OCI-LY3 (cell line): Measurements from ENCODE around the gene FBXO38.
"Not testable (repeated sequence)": the region's sequence is repeated elsewhere in the genome, so short reads cannot be mapped to it uniquely, and the experiment has no call there.

Experiments
- H2AFZ ChIP-seq: fragments of 200-600, 300-600 bp; shearing (Covaris generic); 2 replicates; pipeline ENCODE4 v1.6.0; 2014; ENCODE audit warnings: antibody characterized with exemption, low read depth, low read length
- H3K27ac ChIP-seq: fragments of 200-600, 300-600 bp; sonication (generic); 2 replicates; pipeline ENCODE4 v1.5.1; 2014; ENCODE audit warnings: mild to moderate bottlenecking, low read length, moderate library complexity, mixed read lengths
- H3K27me3 ChIP-seq: fragments of 200-600, 300-600 bp; sonication (generic); 2 replicates; pipeline ENCODE4 v1.6.1; 2014; ENCODE audit warnings: low read depth, low read length, mixed read lengths
- H3K36me3 ChIP-seq: fragments of 200-600, 300-600 bp; sonication (generic); replicated peaks from 2 replicates; pipeline ENCODE3; 2014; ENCODE audit warnings: low read depth, low read length, mixed read lengths
- H3K4me1 ChIP-seq: fragments of 300-600, 200-600 bp; sonication (generic); 2 replicates; pipeline ENCODE4 v1.6.1; 2014; ENCODE audit warnings: low read length, mixed read lengths
- H3K4me2 ChIP-seq: fragments of 200-600, 300-600 bp; sonication (generic); 2 replicates; pipeline ENCODE4 v1.6.1; 2014; ENCODE audit warnings: low read length, mixed read lengths
- H3K4me3 ChIP-seq: fragments of 300-600, 200-600 bp; sonication (generic); 2 replicates; pipeline ENCODE4 v1.5.1; 2014; ENCODE audit warnings: antibody characterized with exemption, mild to moderate bottlenecking, low read length, moderate library complexity
- H3K79me2 ChIP-seq: fragments of 300-600, 200-600 bp; shearing (Covaris generic); 2 replicates; pipeline ENCODE4 v1.6.1; 2014; ENCODE audit warnings: mild to moderate bottlenecking, low read length, mixed read lengths
- H3K9ac ChIP-seq: fragments of 300-600, 200-600 bp; shearing (Covaris generic); 2 replicates; pipeline ENCODE4 v1.6.0; 2014; ENCODE audit warnings: mild to moderate bottlenecking, low read length, moderate library complexity
- H3K9me3 ChIP-seq: fragments of 200-600, 300-600 bp; shearing (Covaris generic); 2 replicates; pipeline ENCODE4 v1.6.1; 2014; ENCODE audit warnings: low read length, mixed read lengths; ENCODE audit not compliant: insufficient read depth
- H4K20me1 ChIP-seq: fragments of 200-600, 300-600 bp; sonication (generic); 2 replicates; pipeline ENCODE4 v1.6.1; 2016; ENCODE audit warnings: low read length, mixed read lengths; ENCODE audit not compliant: insufficient read depth
- CTCF ChIP-seq: fragments of 200-600, 300-600 bp; sonication (generic); IDR thresholded peaks from 2 replicates; pipeline ENCODE4 v1.5.1; 2014; ENCODE audit warnings: antibody characterized with exemption, low read length, low read depth
- EZH2phosphoT487 ChIP-seq: fragments of 200-600 bp; shearing (Covaris generic); IDR thresholded peaks from 2 replicates; pipeline ENCODE4 v1.6.1; 2018; ENCODE audit warnings: antibody characterized with exemption, mixed run types, low read depth

FBXO38 gene

DNA sequence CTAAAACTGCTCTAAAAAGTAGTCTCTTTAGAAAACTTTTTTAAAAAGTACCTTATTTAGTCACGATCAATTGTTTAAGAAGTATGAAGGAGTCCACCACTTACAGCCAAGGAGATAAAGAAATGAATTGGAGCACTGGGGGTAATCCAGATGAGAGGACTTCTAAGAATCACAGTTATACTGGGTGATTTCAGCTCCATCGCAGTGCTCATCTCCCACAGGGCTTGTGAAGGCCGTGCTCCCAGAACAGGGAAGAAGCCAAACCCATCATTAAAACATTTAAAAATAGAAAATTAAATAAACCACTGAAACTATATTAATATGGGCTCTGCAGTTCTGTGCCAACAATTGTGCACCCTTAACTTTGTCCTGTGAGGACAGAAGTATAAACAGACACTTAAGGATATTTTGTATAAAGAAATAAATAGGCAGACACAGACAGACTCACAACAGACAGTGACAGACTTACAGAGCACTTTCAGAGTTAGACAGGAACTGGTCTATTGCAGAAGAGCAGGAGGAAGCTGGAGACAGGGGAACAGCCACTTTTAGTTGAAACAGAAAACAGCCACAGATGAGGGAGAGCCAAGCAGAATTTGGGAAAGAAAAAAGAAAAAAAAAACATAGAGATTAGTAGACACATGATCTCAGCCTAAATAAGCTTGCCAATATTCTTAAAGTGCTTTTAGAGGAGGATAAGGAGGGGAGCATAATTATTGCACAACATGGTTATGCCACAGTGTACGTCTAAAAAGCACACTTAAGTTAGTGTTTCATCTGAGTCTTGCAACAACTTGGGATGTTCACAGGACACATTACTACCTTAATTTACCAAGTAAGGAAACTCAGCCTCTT, 81.8 kb downstream of the FBXO38 start:
- Histone ChIP-seq H4K20me1 (no peaks in the 10 kb centered on the region), H3K9me3 (no peaks in the 10 kb centered on the region), H3K4me2 (no peak overlapping the region), H3K4me3 (no peak overlapping the region), H3K9ac (no peak overlapping the region), H3K27me3 (peaks cover 7% of the 10 kb centered on the region; the same call in 1 of the 2 replicates), H3K36me3 (no peaks in the 10 kb centered on the region), H2AFZ (no peak overlapping the region), H3K27ac (no peak overlapping the region), H3K79me2 (no peaks in the 10 kb centered on the region), H3K4me1 (no peaks in the 10 kb centered on the region)
- TF ChIP-seq CTCF (no peak), EZH2phosphoT487 (no peak)

- peaks cover 6% of the 10 kb centered on the region; the same call in 1 of the 2 replicates for H3K27me3 ChIP-seq
- no peaks in the 10 kb centered on the region for H3K4me1 ChIP-seq
- H2AFZ ChIP-seq: no peak overlapping the region
- H3K4me2 ChIP-seq: no peak overlapping the region
- H4K20me1 ChIP-seq: no peaks in the 10 kb centered on the region
- no peak overlapping the region for H3K9ac ChIP-seq
- TF ChIP-seq CTCF (no peak), EZH2phosphoT487 (no peak)
- no peaks in the 10 kb centered on the region for H3K36me3 ChIP-seq
- H3K9me3 ChIP-seq: no peaks in the 10 kb centered on the region
- H3K27ac ChIP-seq: no peak overlapping the region
- no peaks in the 10 kb centered on the region for H3K79me2 ChIP-seq
- H3K4me3 ChIP-seq: no peak overlapping the region
Observed at GRCh38 chr5:148466236-148466580, 82.5 kb downstream of the FBXO38 start.

- no peaks in the 10 kb centered on the region for H3K27me3 ChIP-seq
- H3K4me3 ChIP-seq: no peak overlapping the region
- H3K4me2 ChIP-seq: no peak overlapping the region
- no peak overlapping the region for H3K27ac ChIP-seq
- no peak for TF ChIP-seq EZH2phosphoT487
- no peak for TF ChIP-seq CTCF
- no peaks in the 10 kb centered on the region for H3K36me3 ChIP-seq
- H4K20me1 ChIP-seq: no peaks in the 10 kb centered on the region
- H3K4me1 ChIP-seq: no peaks in the 10 kb centered on the region
- no peaks in the 10 kb centered on the region for H3K9me3 ChIP-seq
- no peak overlapping the region for H2AFZ ChIP-seq
- no peak overlapping the region for H3K9ac ChIP-seq
- no peaks in the 10 kb centered on the region for H3K79me2 ChIP-seq
Observed at GRCh38 chr5:148467958-148468357, 84.2 kb downstream of the FBXO38 start.

DNA sequence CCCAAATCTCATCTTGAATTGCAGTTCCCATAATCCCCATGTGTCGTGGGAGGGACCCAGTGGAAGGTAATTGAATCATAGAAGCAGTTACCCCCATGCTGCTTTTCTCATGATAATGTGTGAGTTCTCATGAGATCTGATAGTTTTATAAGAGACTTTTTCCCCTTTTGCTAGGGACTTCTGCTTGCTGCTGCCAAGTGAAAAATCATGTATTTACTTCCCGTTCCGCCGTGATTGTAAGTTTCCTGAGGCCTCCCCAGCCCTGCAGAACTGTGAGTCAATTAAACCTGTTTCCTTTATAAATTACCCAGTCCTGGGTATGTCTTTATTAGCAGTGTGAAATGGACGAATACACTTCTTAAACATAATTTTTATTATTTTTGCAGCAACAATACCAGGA, 85.0 kb downstream of the FBXO38 start:
- H3K79me2 ChIP-seq, H3K36me3 ChIP-seq, H3K27ac ChIP-seq, H3K4me3 ChIP-seq, H4K20me1 ChIP-seq, H3K9ac ChIP-seq, H3K9me3 ChIP-seq, H2AFZ ChIP-seq, H3K4me2 ChIP-seq, H3K27me3 ChIP-seq, H3K4me1 ChIP-seq: not testable (repeated sequence)
